ENCODE data around the gene TIPRL.
"Not testable (repeated sequence)": the region's sequence is repeated elsewhere in the genome, so short reads cannot be mapped to it uniquely, and the experiment has no call there.

The TIPRL gene

GRCh38 chr1:168157638-168158037 is 21.1 kb upstream of the TIPRL start:
- in situ Hi-C loops (cut with MboI; ENCODE audit: low sequenced_read_pairs), result no loop called here

GRCh38 chr1:168159251-168159650 is 19.5 kb upstream of the TIPRL start:
- in situ Hi-C loops (cut with MboI; ENCODE audit: low sequenced_read_pairs), result no loop called here

- in situ Hi-C loops (cut with MboI; ENCODE audit: low sequenced_read_pairs), result no loop called here
Measured at GRCh38 chr1:168159979-168160378, 18.8 kb upstream of the TIPRL start.

- in situ Hi-C loops (cut with MboI; ENCODE audit: low sequenced_read_pairs), result no loop called here
Measured at GRCh38 chr1:168161459-168161858, 17.3 kb upstream of the TIPRL start.

GRCh38 chr1:168163670-168164069 is 15.1 kb upstream of the TIPRL start:
- in situ Hi-C loops (cut with MboI; ENCODE audit: low sequenced_read_pairs), result no loop called here

GRCh38 chr1:168164771-168165170 is 14.0 kb upstream of the TIPRL start:
- in situ Hi-C loops (cut with MboI; ENCODE audit: low sequenced_read_pairs), result no loop called here

- in situ Hi-C loops (cut with MboI; ENCODE audit: low sequenced_read_pairs), result no loop called here
Measured at GRCh38 chr1:168167806-168168205, 11.0 kb upstream of the TIPRL start.

- in situ Hi-C loops (cut with MboI; ENCODE audit: low sequenced_read_pairs), result no loop called here
Measured at GRCh38 chr1:168170564-168171508, 7.9 kb upstream of the TIPRL start.

GRCh38 chr1:168172250-168172915 is 6.4 kb upstream of the TIPRL start:
- in situ Hi-C loops (cut with MboI; ENCODE audit: low sequenced_read_pairs), result no loop called here

- in situ Hi-C loops (cut with MboI; ENCODE audit: low sequenced_read_pairs), result no loop called here
Measured at GRCh38 chr1:168178227-168178637, 530 bp upstream of the TIPRL start.

- in situ Hi-C loops (cut with MboI; ENCODE audit: low sequenced_read_pairs), result no loop called here
Measured at GRCh38 chr1:168179438-168180147, 831 bp downstream of the TIPRL start.

- in situ Hi-C loops (cut with MboI; ENCODE audit: low sequenced_read_pairs), result no loop called here
Measured at GRCh38 chr1:168180148-168180524, 1.4 kb downstream of the TIPRL start.

- in situ Hi-C loops (cut with MboI; ENCODE audit: low sequenced_read_pairs), result not testable (repeated sequence)
Measured at GRCh38 chr1:168181063-168181720, 2.4 kb downstream of the TIPRL start.

- in situ Hi-C loops (cut with MboI; ENCODE audit: low sequenced_read_pairs), result no loop called here
Measured at GRCh38 chr1:168187177-168187576, 8.4 kb downstream of the TIPRL start.

GRCh38 chr1:168190403-168190802 is 11.6 kb downstream of the TIPRL start:
- in situ Hi-C loops (cut with MboI; ENCODE audit: low sequenced_read_pairs), result no loop called here

GRCh38 chr1:168195199-168196135 is 16.7 kb downstream of the TIPRL start:
- in situ Hi-C loops (cut with MboI; ENCODE audit: low sequenced_read_pairs), result no loop called here

GRCh38 chr1:168199056-168199455 is 20.3 kb downstream of the TIPRL start:
- in situ Hi-C loops (cut with MboI; ENCODE audit: low sequenced_read_pairs), result no loop called here

- in situ Hi-C loops (cut with MboI; ENCODE audit: low sequenced_read_pairs), result no loop called here
Measured at GRCh38 chr1:168202941-168203654, 24.3 kb downstream of the TIPRL start.

GRCh38 chr1:168206111-168206510 is 27.3 kb downstream of the TIPRL start:
- in situ Hi-C loops (cut with MboI; ENCODE audit: low sequenced_read_pairs), result no loop called here

Measured in hTERT RPE-1 (cell line).